Bronchial epithelial cell (primary cell): ENCODE results near the gene ADCY2. TPM values are rescaled to one million over a fixed set of nuclear protein-coding genes. Genes with fewer than 3 reads are reported as not detected.

Source experiments
- DNase-seq: peaks from one replicate; pipeline ENCODE4 v3.0.0-alpha.2; 2010; ENCODE audit warnings: low read depth
- FAIRE-seq: peaks from 2 replicates; lab custom pipeline; 2011; peaks lifted over from hg19 to GRCh38; lab: Jason Lieb, UNC
- H3K27me3 ChIP-seq: 2 replicates; pipeline ENCODE4 v1.5.1; 2011; ENCODE audit warnings: low read length; ENCODE audit not compliant: control insufficient read depth, insufficient read depth
- H3K36me3 ChIP-seq: 2 replicates; pipeline ENCODE4 v1.5.1; 2011; ENCODE audit warnings: low read length; ENCODE audit not compliant: control insufficient read depth, insufficient read depth
- H3K4me3 ChIP-seq: 2 replicates; pipeline ENCODE4 v1.5.1; 2011; ENCODE audit warnings: mild to moderate bottlenecking, low read depth, low read length, control low read depth
- CTCF ChIP-seq: IDR thresholded peaks from 2 replicates; pipeline ENCODE4 v1.5.1; 2011; ENCODE audit warnings: mild to moderate bottlenecking, moderate library complexity, low read length, control low read depth, inconsistent platforms; ENCODE audit not compliant: insufficient read depth, severe bottlenecking
- total RNA-seq: library from RNA; depleted of rRNA; stranded (reverse); fragments of >200 nt; gene quantifications from 2 replicates; pipeline ENCODE4 v1.2.1, GENCODE V29; 2014

ADCY2 gene
- total RNA-seq, 1 donor from 2014 or later, result under 0.01 TPM

- no peak for DNase-seq
Observed at GRCh38 chr5:7478459-7478858, 82.5 kb downstream of the ADCY2 start.

GRCh38 chr5:7488734-7489133, 92.8 kb downstream of the ADCY2 start:
- no peak for TF ChIP-seq CTCF
- FAIRE-seq (no peak), DNase-seq (no peak)
- Histone ChIP-seq H3K27me3 (no peaks in the 10 kb centered on the region), H3K4me3 (no peak overlapping the region), H3K36me3 (no peaks in the 10 kb centered on the region)

More at GRCh38 chr5:7478459-7478858, 82.5 kb downstream of the ADCY2 start:
- Histone ChIP-seq H3K4me3 (no peak overlapping the region), H3K27me3 (no peaks in the 10 kb centered on the region), H3K36me3 (no peaks in the 10 kb centered on the region)
- TF ChIP-seq CTCF, result no peak
- FAIRE-seq, result no peak

GRCh38 chr5:7492371-7492770, 96.4 kb downstream of the ADCY2 start:
- H3K27me3 ChIP-seq, result no peaks in the 10 kb centered on the region
- no peak for DNase-seq
- H3K4me3 ChIP-seq, result no peak overlapping the region
- no peak for FAIRE-seq
- no peaks in the 10 kb centered on the region for H3K36me3 ChIP-seq
- no peak for TF ChIP-seq CTCF

GRCh38 chr5:7493081-7493480, 97.1 kb downstream of the ADCY2 start:
- DNase-seq (no peak), FAIRE-seq (no peak)
- no peaks in the 10 kb centered on the region for H3K36me3 ChIP-seq
- no peaks in the 10 kb centered on the region for H3K27me3 ChIP-seq
- no peak for TF ChIP-seq CTCF
- no peak overlapping the region for H3K4me3 ChIP-seq

GRCh38 chr5:7493622-7494021, 97.7 kb downstream of the ADCY2 start:
- H3K4me3 ChIP-seq, result no peak overlapping the region
- H3K36me3 ChIP-seq, result no peaks in the 10 kb centered on the region
- no peak for DNase-seq
- no peak for FAIRE-seq
- H3K27me3 ChIP-seq, result no peaks in the 10 kb centered on the region
- no peak for TF ChIP-seq CTCF

GRCh38 chr5:7494481-7495130, 98.7 kb downstream of the ADCY2 start:
- Histone ChIP-seq H3K36me3 (no peaks in the 10 kb centered on the region), H3K27me3 (no peaks in the 10 kb centered on the region), H3K4me3 (no peak overlapping the region)
- TF ChIP-seq CTCF, result no peak
- FAIRE-seq, result no peak
- DNase-seq, result no peak
